ENCODE results near the gene ZNF423.

The ZNF423 gene

DNA sequence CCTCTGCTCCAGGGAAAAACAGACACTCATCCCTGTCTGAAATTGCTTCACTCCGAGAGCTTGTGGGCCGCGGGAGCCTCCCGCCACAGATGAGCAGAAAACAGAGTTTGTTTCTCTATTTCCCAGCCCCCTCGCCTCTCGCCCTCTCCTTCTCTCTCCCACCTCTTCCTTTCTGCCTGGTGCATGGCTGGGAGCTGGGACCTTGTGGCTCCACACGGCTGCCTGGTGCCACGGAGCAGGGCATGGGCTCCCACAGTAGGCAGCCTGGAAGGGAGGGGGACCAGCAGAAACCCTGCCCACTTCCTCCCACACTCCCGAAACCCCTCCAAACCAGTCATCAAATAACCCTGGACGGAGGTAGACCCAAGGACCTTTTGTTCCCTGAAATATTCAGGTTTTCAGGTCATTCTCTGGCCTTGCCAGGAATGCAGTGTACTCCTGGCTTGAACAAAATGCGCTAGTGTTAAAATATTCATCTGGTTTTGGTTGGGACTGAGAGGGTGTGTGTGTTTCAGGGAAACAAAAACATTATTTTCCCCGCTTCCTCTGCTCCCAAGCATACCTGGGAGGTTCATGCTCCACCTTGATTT is 277.4 kb downstream of the ZNF423 start:
- TF ChIP-seq, protein P1, sequence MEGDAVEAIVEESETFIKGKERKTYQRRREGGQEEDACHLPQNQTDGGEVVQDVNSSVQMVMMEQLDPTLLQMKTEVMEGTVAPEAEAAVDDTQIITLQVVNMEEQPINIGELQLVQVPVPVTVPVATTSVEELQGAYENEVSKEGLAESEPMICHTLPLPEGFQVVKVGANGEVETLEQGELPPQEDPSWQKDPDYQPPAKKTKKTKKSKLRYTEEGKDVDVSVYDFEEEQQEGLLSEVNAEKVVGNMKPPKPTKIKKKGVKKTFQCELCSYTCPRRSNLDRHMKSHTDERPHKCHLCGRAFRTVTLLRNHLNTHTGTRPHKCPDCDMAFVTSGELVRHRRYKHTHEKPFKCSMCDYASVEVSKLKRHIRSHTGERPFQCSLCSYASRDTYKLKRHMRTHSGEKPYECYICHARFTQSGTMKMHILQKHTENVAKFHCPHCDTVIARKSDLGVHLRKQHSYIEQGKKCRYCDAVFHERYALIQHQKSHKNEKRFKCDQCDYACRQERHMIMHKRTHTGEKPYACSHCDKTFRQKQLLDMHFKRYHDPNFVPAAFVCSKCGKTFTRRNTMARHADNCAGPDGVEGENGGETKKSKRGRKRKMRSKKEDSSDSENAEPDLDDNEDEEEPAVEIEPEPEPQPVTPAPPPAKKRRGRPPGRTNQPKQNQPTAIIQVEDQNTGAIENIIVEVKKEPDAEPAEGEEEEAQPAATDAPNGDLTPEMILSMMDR (IDR thresholded peaks at IDR 0.05; ENCODE audit: insufficient read depth, low read depth, low read length, missing control alignments), result no peak
- no peak overlapping the region for H3K4me3 ChIP-seq (ENCODE audit: low read length)
- no peak for DNase-seq (ENCODE audit: low read depth)

DNA sequence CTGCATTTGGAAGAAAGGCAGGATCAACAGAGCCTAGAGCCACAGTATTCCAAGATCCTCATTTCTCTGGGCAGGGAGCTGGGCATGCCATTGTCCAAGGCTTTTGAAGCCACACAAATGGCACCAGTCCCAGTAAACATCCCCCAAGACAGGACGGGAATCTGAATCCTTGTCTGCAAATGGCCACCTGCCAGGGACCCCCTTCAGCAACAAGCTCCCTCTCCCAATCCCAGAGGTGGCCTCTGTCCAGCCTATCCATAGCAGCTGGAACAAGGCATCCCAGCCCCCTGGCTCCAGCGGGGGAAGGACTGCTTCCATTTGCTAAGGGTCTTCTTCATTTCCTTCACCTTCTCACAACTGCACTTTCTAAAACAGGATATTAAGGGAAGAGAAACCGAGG is 277.9 kb downstream of the ZNF423 start:
- DNase-seq (ENCODE audit: low read depth), result no peak
- TF ChIP-seq, protein P1 (IDR thresholded peaks at IDR 0.05; ENCODE audit: insufficient read depth, low read depth, low read length, missing control alignments), result no peak
- H3K4me3 ChIP-seq (ENCODE audit: low read length), result no peak overlapping the region

DNA sequence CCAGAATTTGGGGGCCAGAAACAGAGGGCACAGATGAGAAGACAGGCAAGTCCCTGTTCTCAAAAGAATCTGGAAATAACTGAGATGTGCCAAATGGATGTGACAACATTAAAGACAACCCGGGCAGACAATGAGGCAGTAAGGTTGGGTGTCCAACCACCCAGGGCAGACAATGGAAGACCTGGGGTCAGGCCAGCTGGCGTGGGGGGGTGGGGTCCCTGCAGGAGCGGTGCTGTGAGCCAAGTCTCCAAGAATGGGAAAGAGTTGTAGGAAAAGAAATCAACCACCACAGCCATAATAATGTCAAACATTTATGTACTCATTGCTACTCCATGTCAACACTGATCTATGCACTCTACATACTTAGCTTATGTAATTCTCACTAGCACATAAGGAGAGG is 279.0 kb downstream of the ZNF423 start:
- H3K4me3 ChIP-seq (ENCODE audit: low read length), result no peak overlapping the region
- DNase-seq (ENCODE audit: low read depth), result no peak
- TF ChIP-seq, protein P1 (IDR thresholded peaks at IDR 0.05; ENCODE audit: insufficient read depth, low read depth, low read length, missing control alignments), result no peak

DNA sequence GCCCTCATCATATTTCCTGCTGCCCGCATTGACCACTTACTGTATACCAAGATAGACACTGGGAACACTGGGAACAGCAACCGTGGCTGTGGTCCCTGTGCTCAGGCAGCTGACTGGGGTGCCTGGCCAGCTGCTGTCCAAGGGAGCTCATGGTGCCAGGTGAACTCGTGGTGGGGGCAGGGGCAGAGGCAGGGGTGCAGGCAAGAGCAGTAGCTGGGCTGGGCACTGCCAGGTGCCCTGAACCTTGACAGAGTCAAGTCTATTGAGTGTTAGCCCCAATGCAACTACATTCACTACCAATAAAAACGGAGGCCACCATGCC is 279.8 kb downstream of the ZNF423 start:
- no peak overlapping the region for H3K4me3 ChIP-seq (ENCODE audit: low read length)
- no peak for DNase-seq (ENCODE audit: low read depth)
- TF ChIP-seq, protein P1 (IDR thresholded peaks at IDR 0.05; ENCODE audit: insufficient read depth, low read depth, low read length, missing control alignments), result no peak

DNA sequence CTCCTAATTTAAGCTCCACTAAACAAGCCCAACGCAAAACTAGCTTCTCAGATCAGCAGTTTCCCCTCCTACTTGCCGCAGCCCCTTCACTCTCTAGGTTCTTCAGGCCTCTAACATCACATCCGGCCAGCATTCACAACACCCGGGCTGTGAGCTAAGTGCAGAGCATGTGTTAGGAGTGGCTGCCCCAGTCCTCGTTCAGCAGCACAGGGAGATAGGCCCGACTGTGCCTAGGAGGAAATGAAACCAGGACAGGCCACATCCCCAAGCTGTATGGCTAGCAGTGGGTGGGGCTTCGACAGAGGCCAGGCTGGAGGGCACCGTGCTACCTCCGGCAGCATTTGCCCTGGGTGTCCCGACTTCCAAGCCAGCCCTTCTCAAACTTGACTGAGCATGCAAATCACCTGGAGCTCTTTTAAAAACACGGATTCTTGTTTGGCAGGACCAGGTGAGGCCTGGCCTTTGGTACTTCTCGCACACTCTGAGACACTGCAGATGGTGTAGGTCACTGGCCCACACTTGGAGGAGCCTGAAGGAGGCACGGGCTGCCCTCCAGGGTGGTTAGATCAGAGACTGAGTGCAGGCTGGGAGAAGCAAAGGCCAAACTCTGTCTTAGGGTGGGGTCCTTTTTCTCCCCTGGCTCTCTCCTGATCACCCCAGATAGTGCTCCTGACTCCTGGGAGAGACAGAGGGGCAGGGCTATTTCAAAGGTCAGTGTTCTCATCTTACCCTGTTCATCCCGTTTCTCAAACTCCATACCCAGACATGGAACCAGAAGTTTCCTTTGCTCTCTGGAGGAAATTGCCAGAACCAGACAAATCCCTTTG is 280.4 kb downstream of the ZNF423 start:
- H3K4me3 ChIP-seq (ENCODE audit: low read length), result no peak overlapping the region
- no peak for DNase-seq (ENCODE audit: low read depth)
- TF ChIP-seq, protein P1 (IDR thresholded peaks at IDR 0.05; ENCODE audit: insufficient read depth, low read depth, low read length, missing control alignments), result no peak

DNA sequence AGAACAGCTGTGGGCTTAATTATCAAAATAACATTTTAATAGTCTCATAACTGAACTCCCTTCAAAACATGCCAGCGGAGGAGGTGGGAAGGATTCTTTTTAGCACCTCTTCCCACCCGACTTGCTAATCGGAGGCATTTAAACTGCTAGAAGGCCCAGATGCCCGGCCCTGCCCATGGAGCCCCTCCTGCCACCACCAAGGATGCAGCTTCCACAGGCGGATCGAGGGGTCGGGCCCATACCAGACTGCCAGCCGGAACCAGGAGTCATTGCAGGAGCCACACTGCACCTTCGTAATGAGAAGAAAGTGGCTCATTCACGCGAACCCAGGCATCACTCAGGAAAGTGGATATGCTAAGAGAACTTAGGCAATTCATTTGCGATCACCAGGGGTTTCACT is 281.1 kb downstream of the ZNF423 start:
- TF ChIP-seq, protein P1 (IDR thresholded peaks at IDR 0.05; ENCODE audit: insufficient read depth, low read depth, low read length, missing control alignments), result no peak
- no peak for DNase-seq (ENCODE audit: low read depth)
- H3K4me3 ChIP-seq (ENCODE audit: low read length), result no peak overlapping the region

DNA sequence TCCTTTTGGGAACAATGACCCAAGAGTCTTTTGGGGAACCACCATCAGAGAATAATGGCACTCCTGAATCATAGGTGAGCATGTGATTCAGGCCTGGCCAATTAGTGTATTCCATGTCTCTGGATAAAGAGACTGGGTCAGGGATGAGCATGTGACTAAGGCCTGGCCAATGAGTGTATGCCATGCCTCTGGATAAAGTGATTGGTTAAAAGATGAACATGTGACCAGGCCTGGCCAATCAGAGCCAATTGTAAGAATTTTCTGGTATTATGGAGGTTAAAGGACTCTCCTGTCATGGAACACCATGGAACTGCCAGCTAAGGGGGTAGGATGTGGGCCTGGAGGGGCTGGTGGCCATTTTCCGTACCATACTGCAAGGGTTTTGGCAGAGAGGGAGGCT is 288.0 kb downstream of the ZNF423 start:
- no peak overlapping the region for H3K4me3 ChIP-seq (ENCODE audit: low read length)
- no peak for DNase-seq (ENCODE audit: low read depth)
- TF ChIP-seq, protein P1 (IDR thresholded peaks at IDR 0.05; ENCODE audit: insufficient read depth, low read depth, low read length, missing control alignments), result no peak
